ENCODE data around the gene AP1G1.

DNA sequence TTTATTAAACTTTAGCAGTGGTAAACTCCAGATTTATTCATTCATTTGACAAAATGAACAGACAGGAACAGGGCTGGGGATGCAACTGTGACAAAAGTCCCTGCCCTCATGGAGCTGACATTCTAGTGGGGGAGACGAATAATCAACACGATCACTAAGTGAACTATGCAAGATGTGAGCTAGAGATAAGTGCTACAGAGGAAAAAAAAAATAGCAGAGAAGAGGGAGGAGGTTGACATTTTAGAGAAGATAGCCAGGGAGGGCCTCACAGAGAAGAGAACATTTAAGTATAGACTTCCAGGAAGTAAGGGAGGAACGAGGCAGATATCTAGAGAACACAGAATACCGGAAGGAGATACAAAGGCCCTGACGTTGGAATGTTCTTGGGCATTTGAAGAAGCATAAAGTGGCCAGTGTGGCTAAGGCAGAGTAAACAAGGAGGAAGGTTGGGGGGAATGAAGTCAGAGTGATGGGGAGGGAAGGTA lies 17.9 kb upstream of the AP1G1 start:
- TF ChIP-seq, protein P1, sequence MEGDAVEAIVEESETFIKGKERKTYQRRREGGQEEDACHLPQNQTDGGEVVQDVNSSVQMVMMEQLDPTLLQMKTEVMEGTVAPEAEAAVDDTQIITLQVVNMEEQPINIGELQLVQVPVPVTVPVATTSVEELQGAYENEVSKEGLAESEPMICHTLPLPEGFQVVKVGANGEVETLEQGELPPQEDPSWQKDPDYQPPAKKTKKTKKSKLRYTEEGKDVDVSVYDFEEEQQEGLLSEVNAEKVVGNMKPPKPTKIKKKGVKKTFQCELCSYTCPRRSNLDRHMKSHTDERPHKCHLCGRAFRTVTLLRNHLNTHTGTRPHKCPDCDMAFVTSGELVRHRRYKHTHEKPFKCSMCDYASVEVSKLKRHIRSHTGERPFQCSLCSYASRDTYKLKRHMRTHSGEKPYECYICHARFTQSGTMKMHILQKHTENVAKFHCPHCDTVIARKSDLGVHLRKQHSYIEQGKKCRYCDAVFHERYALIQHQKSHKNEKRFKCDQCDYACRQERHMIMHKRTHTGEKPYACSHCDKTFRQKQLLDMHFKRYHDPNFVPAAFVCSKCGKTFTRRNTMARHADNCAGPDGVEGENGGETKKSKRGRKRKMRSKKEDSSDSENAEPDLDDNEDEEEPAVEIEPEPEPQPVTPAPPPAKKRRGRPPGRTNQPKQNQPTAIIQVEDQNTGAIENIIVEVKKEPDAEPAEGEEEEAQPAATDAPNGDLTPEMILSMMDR (IDR thresholded peaks at IDR 0.05; ENCODE audit: insufficient read depth, low read length, poor library complexity, severe bottlenecking): no peak
- no peak for TF ChIP-seq EZH2phosphoT487 (conservative IDR thresholded peaks at IDR 0.05; ENCODE audit: low read length)

Measured in SU-DHL-6 (cell line).